GM18861 (cell line): ENCODE measurements around the gene IRF6.

ENCODE experiments used
- ATAC-seq: cut with Tn5 transposase; IDR thresholded peaks from one replicate; pipeline ENCODE4 v1.9.1; 2021; ENCODE audit not compliant: unreplicated experiment

Gene IRF6

DNA sequence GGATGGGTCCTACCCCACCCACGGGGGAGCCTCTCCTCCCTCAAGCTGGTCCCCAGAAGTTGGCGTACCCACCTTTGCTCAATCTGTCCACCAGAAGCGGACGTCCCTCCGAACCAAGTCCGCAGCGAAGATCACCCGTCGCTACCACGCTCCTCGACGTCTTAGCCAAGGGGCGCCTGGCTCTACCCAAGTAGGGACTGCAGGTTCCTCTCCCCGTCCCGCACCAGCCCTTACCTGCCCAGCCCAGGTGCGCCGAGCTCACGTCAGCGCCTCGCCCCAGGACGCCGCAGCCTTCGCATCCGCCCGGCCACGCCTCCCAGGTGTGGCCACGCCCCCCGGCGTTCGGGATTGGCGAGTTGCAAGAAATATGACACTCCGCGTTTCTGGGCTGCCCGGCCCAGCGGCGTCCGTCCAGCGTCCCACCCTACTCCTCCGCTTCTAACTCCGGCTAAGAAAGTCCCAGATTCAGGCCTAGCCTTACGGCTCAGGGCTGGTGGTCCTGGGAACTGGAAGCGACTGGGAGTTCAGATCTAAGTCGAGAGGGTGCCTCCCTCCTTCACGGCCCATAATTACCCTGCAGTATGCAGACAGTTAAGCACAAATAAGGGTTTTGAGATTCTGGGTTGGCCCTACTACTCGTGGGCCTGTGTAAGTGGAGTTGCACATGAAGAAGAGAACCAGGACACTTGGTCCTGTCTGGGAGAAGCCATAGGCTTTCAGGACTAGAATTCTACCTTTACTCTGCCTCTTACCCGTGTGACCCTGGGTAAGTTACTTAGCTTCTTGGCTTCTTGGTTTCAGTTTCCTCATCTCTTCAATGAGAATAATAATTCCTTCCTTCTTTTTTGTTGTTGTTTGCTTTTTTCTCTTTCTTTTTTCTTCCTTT is at the start of gene IRF6:
TSS of gene IRF6 (minus strand) at position 268 of the 886 bp plus-strand sequence. CDS start 4,729 bp downstream, outside the sequence.
- ATAC-seq = peak; percentile 75

DNA sequence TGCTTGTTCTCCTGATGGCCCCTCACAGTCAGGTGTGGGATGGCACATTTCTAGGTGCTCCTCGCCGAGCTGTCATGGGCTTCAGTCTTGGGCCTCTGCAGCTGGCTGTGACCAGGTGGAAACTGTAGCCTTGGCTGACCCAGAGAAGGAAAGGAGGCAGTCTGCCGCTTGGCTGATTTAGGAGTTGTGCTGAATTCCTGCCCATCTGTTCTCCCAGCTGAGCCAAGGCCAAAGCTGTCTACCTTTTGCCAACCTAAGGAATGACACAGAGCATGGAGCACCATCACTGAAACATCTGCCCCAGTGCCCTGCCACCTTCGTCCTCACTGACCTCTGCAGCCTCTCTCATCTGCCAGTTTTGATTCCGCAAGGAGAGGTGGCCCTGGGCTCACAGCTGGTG is 49.7 kb upstream of the IRF6 start:
- no peak for ATAC-seq

GRCh38 chr1:209855006-209855405 is 49.1 kb upstream of the IRF6 start:
- no peak for ATAC-seq

GRCh38 chr1:209854196-209854595 is 48.3 kb upstream of the IRF6 start:
- no peak for ATAC-seq

GRCh38 chr1:209853676-209854075 is 47.7 kb upstream of the IRF6 start:
- no peak for ATAC-seq

GRCh38 chr1:209850342-209850979 is 44.5 kb upstream of the IRF6 start:
- no peak for ATAC-seq

DNA sequence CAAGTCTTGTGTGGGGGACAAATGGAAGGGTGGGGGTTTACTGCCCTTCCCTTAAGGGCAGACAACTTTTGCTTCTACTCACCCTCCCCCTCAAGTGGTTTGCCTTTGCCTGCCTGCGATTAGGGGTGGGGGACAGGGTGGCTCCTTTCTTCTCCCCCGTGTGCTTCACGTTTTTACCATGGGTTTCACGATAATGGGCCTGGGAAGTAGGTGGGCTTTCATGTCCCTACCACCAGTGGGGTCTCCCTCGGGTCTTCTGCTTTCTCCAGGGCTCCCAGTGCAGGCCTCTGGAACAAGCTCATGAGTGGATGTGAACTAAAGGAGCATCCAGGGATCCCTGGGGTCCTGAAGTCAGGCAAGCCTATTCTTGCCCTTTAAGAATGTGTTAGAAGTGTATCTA is 43.4 kb upstream of the IRF6 start:
- no peak for ATAC-seq

DNA sequence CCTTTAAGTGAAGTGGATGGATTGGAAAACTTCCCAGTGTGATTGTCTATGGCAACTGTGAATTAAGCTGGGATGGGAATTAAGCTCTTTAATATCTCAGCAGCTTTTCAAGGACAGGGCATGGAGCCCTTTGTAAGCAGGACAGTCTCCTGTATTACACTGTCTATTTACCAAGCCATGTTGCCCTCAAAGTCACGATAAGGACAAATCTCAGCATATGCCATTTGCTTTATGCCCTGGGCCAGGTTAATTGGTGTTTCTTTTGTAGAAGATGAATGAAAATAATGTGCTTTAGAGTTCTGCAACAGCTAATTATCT is 39.4 kb upstream of the IRF6 start:
- no peak for ATAC-seq

- no peak for ATAC-seq
These were observed 38.9 kb upstream of the IRF6 start for GRCh38 chr1:209844695-209845407.

DNA sequence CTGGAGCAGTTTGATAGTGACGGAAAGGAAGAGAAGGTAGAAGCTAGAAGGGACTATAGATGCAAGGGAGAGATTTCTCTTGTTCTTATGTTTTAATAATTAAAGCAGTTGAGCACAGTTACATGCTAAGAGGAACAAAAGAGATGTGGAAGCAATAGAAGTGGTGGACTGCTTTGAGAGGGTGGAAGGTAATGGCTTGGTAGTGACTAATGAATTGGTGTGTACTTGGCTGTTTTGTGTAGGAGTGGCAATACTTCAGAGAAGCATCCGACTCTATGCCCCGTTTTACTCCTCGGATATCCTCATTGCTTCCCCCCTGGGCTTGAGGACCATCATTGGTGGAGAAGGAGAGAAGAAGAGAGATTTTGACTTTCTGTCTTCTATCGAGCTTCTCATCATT is 34.7 kb upstream of the IRF6 start:
- no peak for ATAC-seq

- ATAC-seq = no peak
These were observed 34.1 kb upstream of the IRF6 start for GRCh38 chr1:209839875-209840546.

- no peak for ATAC-seq
These were observed 32.6 kb upstream of the IRF6 start for GRCh38 chr1:209838537-209838936.

- no peak for ATAC-seq
These were observed 31.7 kb upstream of the IRF6 start for GRCh38 chr1:209837671-209838070.

DNA sequence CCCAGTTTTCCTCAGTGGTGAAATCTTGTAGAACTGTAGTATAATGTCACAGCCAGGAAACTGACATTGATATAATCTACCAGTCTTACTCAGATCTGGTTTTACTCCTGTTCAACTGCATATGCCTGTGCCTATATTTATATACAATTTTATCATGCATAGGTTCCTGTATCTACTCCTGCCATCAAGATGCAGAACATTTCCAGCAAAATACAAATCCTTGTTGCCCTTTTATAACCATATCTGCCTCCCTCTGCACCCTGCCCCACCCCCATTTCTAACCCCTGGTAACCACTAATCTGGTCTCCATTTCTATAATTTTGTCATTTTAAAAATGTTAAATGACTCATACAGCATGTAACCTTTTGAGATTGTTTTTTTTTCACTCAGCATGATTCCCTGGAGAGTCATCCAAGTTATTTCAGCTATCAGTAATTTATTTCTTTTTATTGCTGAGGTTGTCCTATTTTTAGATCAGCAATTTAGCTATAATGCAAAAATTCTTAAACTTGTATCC is 29.9 kb upstream of the IRF6 start:
- no peak for ATAC-seq

- ATAC-seq = no peak
These were observed 25.7 kb upstream of the IRF6 start for GRCh38 chr1:209831615-209832014.

DNA sequence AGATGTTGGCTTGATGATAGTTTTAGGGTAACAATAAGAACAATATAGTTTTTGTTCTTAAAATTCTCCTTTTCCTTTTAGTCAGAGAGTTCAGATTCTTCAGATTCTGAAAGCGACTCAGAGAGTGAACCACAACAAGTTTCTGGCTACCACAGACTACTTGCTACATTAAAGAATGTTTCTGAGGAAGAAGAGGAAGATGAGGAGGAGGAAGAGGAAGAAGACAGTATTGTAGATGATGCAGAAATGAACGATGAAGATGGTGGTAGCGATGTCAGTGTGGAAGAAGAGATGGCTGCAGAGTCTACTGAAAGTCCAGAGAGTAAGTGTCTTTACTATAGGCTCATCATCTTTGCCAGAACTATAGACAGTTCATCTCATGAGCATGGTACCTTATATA is 24.8 kb upstream of the IRF6 start:
- ATAC-seq = no peak

DNA sequence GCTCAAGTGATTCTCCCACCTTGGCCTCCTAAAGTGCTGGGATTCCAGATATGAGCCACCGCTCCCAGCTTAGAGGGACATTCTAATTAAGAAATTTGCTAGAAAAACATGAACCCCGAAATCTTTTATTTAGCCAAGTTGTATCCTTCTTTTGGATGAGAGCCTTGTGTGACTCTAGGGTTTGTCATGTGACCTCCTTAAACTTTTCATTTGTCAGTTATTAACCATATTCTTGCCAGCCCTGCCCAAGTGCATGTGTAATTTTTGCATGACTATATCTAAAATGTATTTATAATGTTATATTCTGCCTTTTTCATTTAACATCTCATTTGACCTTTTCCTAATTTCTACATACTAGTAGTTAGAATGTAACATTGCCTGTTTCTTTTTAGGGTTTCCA is 23.8 kb upstream of the IRF6 start:
- no peak for ATAC-seq

DNA sequence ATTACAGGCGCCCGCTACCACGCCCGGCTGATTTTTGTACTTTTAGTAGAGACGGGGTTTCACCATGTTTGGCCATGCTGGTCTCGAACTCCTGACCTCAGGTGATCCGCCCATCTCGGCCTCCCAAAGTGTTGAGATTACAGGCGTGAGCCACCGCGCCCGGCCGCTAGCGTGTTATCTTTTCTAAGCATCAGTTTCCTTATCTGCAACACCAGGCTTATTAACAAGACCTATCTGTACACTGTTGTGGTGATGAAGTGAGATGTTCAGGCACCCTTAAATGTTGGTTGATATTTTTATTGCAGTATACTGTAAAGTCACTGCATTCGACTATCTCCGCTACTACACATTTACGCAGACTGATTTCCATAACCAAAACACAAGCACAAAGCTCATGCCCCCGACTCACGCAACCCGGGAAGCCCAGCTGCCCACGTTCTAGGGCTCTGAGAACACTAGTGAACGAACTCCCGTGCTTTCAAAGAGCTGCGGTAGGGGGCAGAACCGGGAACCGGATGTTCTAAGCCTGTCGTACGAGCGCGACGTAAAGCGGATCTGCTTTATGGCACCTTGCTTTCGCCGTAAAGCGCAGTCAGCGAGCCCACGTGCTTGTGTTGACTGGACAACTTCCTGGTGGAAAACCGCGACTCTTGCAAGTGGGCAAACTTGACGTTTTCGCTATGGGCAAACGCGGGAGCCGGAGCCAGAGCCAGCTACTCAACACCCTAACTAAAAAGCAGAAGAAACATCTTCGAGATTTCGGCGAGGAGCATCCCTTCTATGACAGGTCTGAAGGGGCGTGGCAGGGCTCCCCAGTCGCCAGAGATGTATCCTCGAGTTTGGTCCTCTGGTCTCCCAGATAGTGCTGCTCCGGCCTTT is 21.7 kb upstream of the IRF6 start, which contains the start of gene UTP25:
TSS of gene UTP25 (plus strand) at position 589 of the 879 bp plus-strand sequence. CDS start at position 681, 92 bp downstream.
- peak; percentile 79 for ATAC-seq

GRCh38 chr1:209825591-209826434 is 19.9 kb upstream of the IRF6 start:
- no peak for ATAC-seq
